IMR-90 (cell line): Measurements from ENCODE around the gene CAGE1. TPM values are rescaled to one million over a fixed set of nuclear protein-coding genes. Genes with fewer than 3 reads are reported as not detected.

ENCODE experiments used
- ATAC-seq: fragments of 200-7000 bp; cut with Tn5 transposase; 2 replicates; pipeline ENCODE4 v1.9.1; 2020; ENCODE audit warnings: low read depth, mild to moderate bottlenecking, moderate library complexity
- BruUV-seq: library from RNA; stranded (reverse); fragments of 400-500 nt; replicated peaks from 2 replicates; lab custom pipeline; 2021; lab: Mats Ljungman, UMichigan
- CTCF ChIA-PET: fragments of 300-600 bp; formaldehyde crosslinking; extraction: SDS; loops from one replicate; lab custom pipeline; 2021; ENCODE audit warnings: antibody characterized with exemption; lab: Yijun Ruan, JAX
- POLR2A ChIA-PET: fragments of 300-600 bp; sonication (Branson Sonifier 250); formaldehyde crosslinking; loops from one replicate; lab custom pipeline; 2022; ENCODE audit warnings: antibody characterized with exemption; ENCODE audit not compliant: unreplicated experiment; lab: Charles Lee
- DNase-seq: peaks from one replicate; pipeline ENCODE4 v3.0.0; 2013
- H2AFZ ChIP-seq: replicated peaks from 2 replicates; pipeline ENCODE3; 2013; ENCODE audit warnings: low read length, mild to moderate bottlenecking; ENCODE audit not compliant: poor library complexity
- H2AK5ac ChIP-seq: 2 replicates; pipeline ENCODE4 v1.6.1; 2013; ENCODE audit warnings: low read depth, low read length, inconsistent platforms
- H2AK9ac ChIP-seq: replicated peaks from 2 replicates; pipeline ENCODE3; 2013; ENCODE audit warnings: mild to moderate bottlenecking, low read depth, low read length, moderate library complexity; ENCODE audit not compliant: poor library complexity
- H2BK120ac ChIP-seq: 2 replicates; pipeline ENCODE4 v1.6.1; 2013; ENCODE audit warnings: low read depth, low read length, inconsistent platforms
- H2BK15ac ChIP-seq: 3 replicates; pipeline ENCODE4 v1.6.1; 2013; ENCODE audit warnings: low read depth, low read length, inconsistent platforms
- H2BK20ac ChIP-seq: 2 replicates; pipeline ENCODE4 v1.6.1; 2013; ENCODE audit warnings: low read depth, mild to moderate bottlenecking, inconsistent platforms, low read length, moderate library complexity
- H2BK5ac ChIP-seq: 2 replicates; pipeline ENCODE4 v1.6.1; 2013; ENCODE audit warnings: mild to moderate bottlenecking, low read depth, low read length, inconsistent platforms; ENCODE audit not compliant: poor library complexity, severe bottlenecking
- H3K14ac ChIP-seq: replicated peaks from 2 replicates; pipeline ENCODE4 v1.6.1; 2013; ENCODE audit warnings: low read depth, low read length, inconsistent platforms
- H3K18ac ChIP-seq: 2 replicates; pipeline ENCODE4 v1.6.1; 2013; ENCODE audit warnings: low read depth, low read length, control low read depth
- H3K23ac ChIP-seq: 2 replicates; pipeline ENCODE4 v1.6.1; 2013; ENCODE audit warnings: low read depth, low read length, inconsistent platforms
- H3K27ac ChIP-seq: 2 replicates; pipeline ENCODE4 v1.5.1; 2013; ENCODE audit warnings: mild to moderate bottlenecking, control low read depth, low read length; ENCODE audit not compliant: insufficient read depth
- H3K27me3 ChIP-seq: 2 replicates; pipeline ENCODE4 v1.6.1; 2013; ENCODE audit warnings: low read length; ENCODE audit not compliant: control insufficient read depth, insufficient read depth
- H3K36me3 ChIP-seq: 2 replicates; pipeline ENCODE4 v1.6.1; 2013; ENCODE audit warnings: low read length, mixed read lengths; ENCODE audit not compliant: control insufficient read depth, insufficient read depth
- H3K4ac ChIP-seq: 2 replicates; pipeline ENCODE4 v1.6.1; 2013; ENCODE audit warnings: low read depth, low read length, inconsistent platforms
- H3K4me1 ChIP-seq: 2 replicates; pipeline ENCODE4 v1.6.1; 2013; ENCODE audit warnings: low read length, mixed read lengths; ENCODE audit not compliant: control insufficient read depth, insufficient read depth
- H3K4me2 ChIP-seq: 2 replicates; pipeline ENCODE4 v1.6.1; 2013; ENCODE audit warnings: low read depth, mild to moderate bottlenecking, control low read depth, low read length, moderate library complexity
- H3K4me3 ChIP-seq: 2 replicates; pipeline ENCODE4 v1.5.1; 2013; ENCODE audit warnings: low read depth, mild to moderate bottlenecking, control low read depth, low read length, moderate library complexity; ENCODE audit not compliant: insufficient read depth
- H3K56ac ChIP-seq: 2 replicates; pipeline ENCODE4 v1.6.1; 2013; ENCODE audit warnings: low read length, inconsistent platforms; ENCODE audit not compliant: insufficient read depth; ENCODE audit errors: extremely low read depth
- H3K79me1 ChIP-seq, 2 experiments: 2 replicates each; pipeline ENCODE4 v1.6.1; 2013; ENCODE audit warnings: low read length in 2 of 2, inconsistent platforms in 1 of 2, low read depth in 1 of 2
- H3K9ac ChIP-seq: 2 replicates; pipeline ENCODE4 v1.6.1; 2013; ENCODE audit warnings: low read depth, low read length, control low read depth
- H3K9me1 ChIP-seq: 2 replicates; pipeline ENCODE4 v1.6.1; 2013; ENCODE audit warnings: low read length, inconsistent platforms; ENCODE audit not compliant: insufficient read depth
- H3K9me3 ChIP-seq: 2 replicates; pipeline ENCODE4 v1.6.1; 2013; ENCODE audit warnings: low read length; ENCODE audit not compliant: control insufficient read depth, insufficient read depth
- H4K20me1 ChIP-seq: 2 replicates; pipeline ENCODE4 v1.6.1; 2013; ENCODE audit warnings: low read length, inconsistent platforms; ENCODE audit not compliant: insufficient read depth
- H4K5ac ChIP-seq: 2 replicates; pipeline ENCODE4 v1.6.1; 2013; ENCODE audit warnings: mild to moderate bottlenecking, low read depth, low read length, control low read depth
- H4K8ac ChIP-seq, 2 experiments: 2 replicates each; pipeline ENCODE4 v1.6.1; 2013; ENCODE audit warnings: low read depth in 2 of 2, low read length in 2 of 2, control low read depth in 1 of 2, inconsistent platforms in 1 of 2
- H4K91ac ChIP-seq: 2 replicates; pipeline ENCODE4 v1.6.1; 2013; ENCODE audit warnings: low read depth, low read length, inconsistent platforms; ENCODE audit not compliant: insufficient read depth
- BHLHE40 ChIP-seq: fragments of 150-350 bp; IDR thresholded peaks from 2 replicates; pipeline ENCODE4 v1.6.1; 2016; ENCODE audit warnings: mild to moderate bottlenecking, low read depth, low read length
- CEBPB ChIP-seq: IDR thresholded peaks from 2 replicates; pipeline ENCODE4 v1.6.1; 2012; ENCODE audit warnings: low read depth, low read length, improper control_type of control experiment
- CTCF ChIP-seq: conservative IDR thresholded peaks from 2 replicates; pipeline ENCODE4 v1.5.1; 2012; ENCODE audit warnings: mild to moderate bottlenecking, low read depth, low read length, improper control_type of control experiment
- FOS ChIP-seq: fragments of 150-350 bp; IDR thresholded peaks from 2 replicates; pipeline ENCODE4 v1.6.1; 2016; ENCODE audit warnings: low read depth, low read length
- MAFK ChIP-seq: IDR thresholded peaks from 2 replicates; pipeline ENCODE4 v1.6.1; 2012; ENCODE audit warnings: low read depth, low read length, improper control_type of control experiment
- MAZ ChIP-seq: IDR thresholded peaks from 2 replicates; pipeline ENCODE4 v1.6.1; 2012; ENCODE audit warnings: low read depth, mild to moderate bottlenecking, low read length, improper control_type of control experiment, moderate library complexity, borderline replicate concordance
- MXI1 ChIP-seq: IDR thresholded peaks from 2 replicates; pipeline ENCODE4 v1.6.1; 2012; ENCODE audit warnings: low read depth, mild to moderate bottlenecking, low read length, moderate library complexity, borderline replicate concordance
- NFE2L2 ChIP-seq: fragments of 150-350 bp; IDR thresholded peaks from 2 replicates; pipeline ENCODE4 v1.6.1; 2016; ENCODE audit warnings: low read depth, mild to moderate bottlenecking, low read length
- POLR2A ChIP-seq: IDR thresholded peaks from 2 replicates; pipeline ENCODE4 v1.6.1; 2012; ENCODE audit warnings: mild to moderate bottlenecking, low read depth, low read length
- RAD21 ChIP-seq: IDR thresholded peaks from 2 replicates; pipeline ENCODE4 v1.6.1; 2012; ENCODE audit warnings: low read length, improper control_type of control experiment
- RFX5 ChIP-seq: IDR thresholded peaks from 2 replicates; pipeline ENCODE4 v1.8.0; 2012; ENCODE audit warnings: low read depth, mild to moderate bottlenecking, low read length, moderate library complexity
- WGBS, 2 experiments: methylation state at CpG; one replicate each; pipeline versions ENCODE4 v1.1.5 to v1.1.7; 2013; ENCODE audit warnings: missing lambda C conversion rate in 2 of 2; ENCODE audit not compliant: insufficient read length in 1 of 2; ENCODE audit errors: extremely low coverage in 2 of 2; 5-methylcytosine and 5-hydroxymethylcytosine counted together
- dilution Hi-C: fragments of 300-500 bp; cut with HindIII; formaldehyde crosslinking; loops from one replicate; pipeline ENCODE4 v1.14.3; 2018; ENCODE audit warnings: low sequenced_read_pairs; ENCODE audit not compliant: unreplicated experiment
- in situ Hi-C: fragments of 300-500 bp; cut with MboI; formaldehyde crosslinking; loops from 3 replicates; pipeline ENCODE4 v1.14.3; 2019; ENCODE audit warnings: low sequenced_read_pairs, inconsistent platforms, mixed read lengths
- intact Hi-C: fragments of 100-400 bp; cut with micrococcal nuclease; formaldehyde crosslinking; loops from 2 replicates; pipeline ENCODE4 v1.10.0; 2022
- polyA plus RNA-seq, 3 experiments: library from polyadenylated mRNA; depleted of rRNA; stranded (reverse); fragments of >200 nt; gene quantifications; 2 replicates each; pipeline ENCODE4 v1.2.3, GENCODE V29; 2012; ENCODE audit warnings: low replicate concordance in 1 of 3
- total RNA-seq: library from RNA; depleted of rRNA; stranded (reverse); fragments of >200 nt; gene quantifications from 2 replicates; pipeline ENCODE4 v1.2.3, GENCODE V29; 2012
- TF ChIP-seq, protein P1 (sequence below): fragments of 150-350 bp; IDR thresholded peaks from 2 replicates; pipeline ENCODE4 v1.6.1; 2016; ENCODE audit warnings: low read depth, mild to moderate bottlenecking, low read length, moderate library complexity, borderline replicate concordance
- TF ChIP-seq, protein P2 (sequence below): fragments of 150-350 bp; IDR thresholded peaks from 2 replicates; pipeline ENCODE4 v1.6.1; 2017; ENCODE audit warnings: mild to moderate bottlenecking, antibody characterized with exemption, low read length, low read depth

CAGE1 gene
- total and polyA plus RNA-seq, 2 of the 4 experiments (the other 2 are of a cell fraction) = not detected

DNA sequence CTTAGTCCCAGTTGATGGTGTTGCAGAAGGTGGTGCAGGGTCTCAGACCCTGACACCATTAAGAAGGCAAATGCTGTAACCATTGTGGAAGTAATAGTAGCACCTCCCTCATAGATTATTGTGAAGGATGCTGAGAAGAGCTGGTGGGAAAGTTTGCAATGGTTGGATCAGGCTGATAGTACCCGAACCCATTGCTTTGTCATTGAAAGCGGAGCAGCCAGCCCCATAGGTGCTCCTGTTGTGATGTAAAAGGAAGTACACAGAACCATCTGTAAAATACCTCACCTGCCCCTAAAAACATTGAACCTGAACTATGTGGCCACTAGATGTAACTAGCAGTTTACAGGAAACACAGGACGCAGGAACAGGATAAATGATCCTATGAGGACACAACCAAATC lies 31.5 kb upstream of the CAGE1 start:
- intact Hi-C loops = no loop called here
- POLR2A ChIA-PET = no interaction called here

More for the DNA sequence above, 31.5 kb upstream of the CAGE1 start:
- Histone ChIP-seq H3K9me1 (peaks cover 7% of the 10 kb centered on the region; the same call in 1 of the 2 replicates), H4K8ac (no peak overlapping the region), H3K4me3 (no peak overlapping the region), H3K14ac (no peak overlapping the region), H3K18ac (no peak overlapping the region), H2BK20ac (no peak overlapping the region), H2BK5ac (no peak overlapping the region), H2BK15ac (no peak overlapping the region), H4K5ac (no peak overlapping the region), H2AK5ac (no peak overlapping the region), H4K91ac (no peak overlapping the region), H3K9me3 (no peaks in the 10 kb centered on the region), H3K27ac (no peak overlapping the region), H2BK120ac (no peak overlapping the region), H3K36me3 (peaks cover 3% of the 10 kb centered on the region), H2AFZ (no peak overlapping the region), H3K79me1 (no peaks in the 10 kb centered on the region), H3K27me3 (no peaks in the 10 kb centered on the region), H3K4me1 (peaks cover 5% of the 10 kb centered on the region; the same call in 1 of the 2 replicates), H3K56ac (no peak overlapping the region), H3K23ac (no peak overlapping the region), H3K9ac (no peak overlapping the region), H2AK9ac (no peak overlapping the region), H3K4ac (no peak overlapping the region), H4K20me1 (0 out of 2 replicates have a peak, but pooled peaks cover 3% of the 10 kb centered on the region), H3K4me2 (no peak overlapping the region)
- no TSS peak for BruUV-seq
- TF ChIP-seq NFE2L2 = no peak
- no peak for TF ChIP-seq RFX5
- TF ChIP-seq MAFK = no peak
- no peak for TF ChIP-seq RAD21
- no peak for TF ChIP-seq CEBPB
- TF ChIP-seq, protein P1, sequence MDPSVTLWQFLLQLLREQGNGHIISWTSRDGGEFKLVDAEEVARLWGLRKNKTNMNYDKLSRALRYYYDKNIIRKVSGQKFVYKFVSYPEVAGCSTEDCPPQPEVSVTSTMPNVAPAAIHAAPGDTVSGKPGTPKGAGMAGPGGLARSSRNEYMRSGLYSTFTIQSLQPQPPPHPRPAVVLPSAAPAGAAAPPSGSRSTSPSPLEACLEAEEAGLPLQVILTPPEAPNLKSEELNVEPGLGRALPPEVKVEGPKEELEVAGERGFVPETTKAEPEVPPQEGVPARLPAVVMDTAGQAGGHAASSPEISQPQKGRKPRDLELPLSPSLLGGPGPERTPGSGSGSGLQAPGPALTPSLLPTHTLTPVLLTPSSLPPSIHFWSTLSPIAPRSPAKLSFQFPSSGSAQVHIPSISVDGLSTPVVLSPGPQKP = no peak
- no peak for TF ChIP-seq FOS
- no peak for TF ChIP-seq MAZ
- no peak for TF ChIP-seq POLR2A
- no peak for TF ChIP-seq CTCF
- TF ChIP-seq MXI1 = no peak
- TF ChIP-seq, protein P2, sequence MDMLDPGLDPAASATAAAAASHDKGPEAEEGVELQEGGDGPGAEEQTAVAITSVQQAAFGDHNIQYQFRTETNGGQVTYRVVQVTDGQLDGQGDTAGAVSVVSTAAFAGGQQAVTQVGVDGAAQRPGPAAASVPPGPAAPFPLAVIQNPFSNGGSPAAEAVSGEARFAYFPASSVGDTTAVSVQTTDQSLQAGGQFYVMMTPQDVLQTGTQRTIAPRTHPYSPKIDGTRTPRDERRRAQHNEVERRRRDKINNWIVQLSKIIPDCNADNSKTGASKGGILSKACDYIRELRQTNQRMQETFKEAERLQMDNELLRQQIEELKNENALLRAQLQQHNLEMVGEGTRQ = no peak
- TF ChIP-seq BHLHE40 = no peak
- in situ Hi-C loops (no loop called here), dilution Hi-C loops (no loop called here)
- CTCF ChIA-PET = no interaction called here
- no CpG with 5 or more reads among the region's 3 CpGs for WGBS, 2 experiments
- ATAC-seq = no peak
- no peak for DNase-seq
